Activated CD4-positive, alpha-beta T cell treated with anti-CD3 and anti-CD28 coated beads, Interleukin-10, Interleukin-2, amounts not matched to agents 100 ng/mL and 50 ng/mL, durations not matched to agents 16 hours and 8 hours (primary cell): ENCODE data around the gene GOLGA2.

ENCODE experiments used
- DNase-seq: peaks from one replicate; pipeline ENCODE4 v3.0.0-alpha.2; 2020

The GOLGA2 gene

GRCh38 chr9:128254855-128255759, 20.7 kb downstream of the GOLGA2 start:
- DNase-seq, result peak; percentile 60

GRCh38 chr9:128254362-128254761, 21.4 kb downstream of the GOLGA2 start:
- no peak for DNase-seq

GRCh38 chr9:128253991-128254346, 21.8 kb downstream of the GOLGA2 start:
- DNase-seq, result no peak

GRCh38 chr9:128253140-128253990, 22.4 kb downstream of the GOLGA2 start:
- DNase-seq, result no peak

GRCh38 chr9:128252317-128253139, 23.3 kb downstream of the GOLGA2 start:
- no peak for DNase-seq

GRCh38 chr9:128251732-128252100, 24.1 kb downstream of the GOLGA2 start:
- no peak for DNase-seq

- DNase-seq, result no peak
Observed at GRCh38 chr9:128250839-128251731, 24.7 kb downstream of the GOLGA2 start.

- peak; percentile 97 for DNase-seq
Observed at GRCh38 chr9:128249908-128250838, 25.6 kb downstream of the GOLGA2 start.

- no peak for DNase-seq
Observed at GRCh38 chr9:128249558-128249907, 26.3 kb downstream of the GOLGA2 start.

GRCh38 chr9:128247226-128247803, 28.5 kb downstream of the GOLGA2 start:
- DNase-seq, result no peak

GRCh38 chr9:128246471-128246870, 29.3 kb downstream of the GOLGA2 start:
- DNase-seq, result no peak

GRCh38 chr9:128245421-128246151, 30.2 kb downstream of the GOLGA2 start:
- DNase-seq, result no peak

GRCh38 chr9:128244837-128245231, 31.0 kb downstream of the GOLGA2 start:
- no peak for DNase-seq

GRCh38 chr9:128244091-128244836, 31.5 kb downstream of the GOLGA2 start:
- no peak for DNase-seq

- no peak for DNase-seq
Observed at GRCh38 chr9:128243215-128244018, 32.4 kb downstream of the GOLGA2 start.

- DNase-seq, result no peak
Observed at GRCh38 chr9:128242828-128243214, 33.0 kb downstream of the GOLGA2 start.

- no peak for DNase-seq
Observed at GRCh38 chr9:128242124-128242523, 33.7 kb downstream of the GOLGA2 start.

- DNase-seq, result no peak
Observed at GRCh38 chr9:128233817-128234406, 41.9 kb downstream of the GOLGA2 start.
